Measurements from ENCODE around the gene HSF2BP. TPM values are rescaled to one million over a fixed set of nuclear protein-coding genes. Genes with fewer than 3 reads are reported as not detected.
A peak's percentile ranks its signal among the peaks of the same experiment; 100 is the strongest.

Gene HSF2BP
- total RNA-seq, 4 donors from 2014 or later: 0.35 to 0.67 TPM; not detected in 2

DNA sequence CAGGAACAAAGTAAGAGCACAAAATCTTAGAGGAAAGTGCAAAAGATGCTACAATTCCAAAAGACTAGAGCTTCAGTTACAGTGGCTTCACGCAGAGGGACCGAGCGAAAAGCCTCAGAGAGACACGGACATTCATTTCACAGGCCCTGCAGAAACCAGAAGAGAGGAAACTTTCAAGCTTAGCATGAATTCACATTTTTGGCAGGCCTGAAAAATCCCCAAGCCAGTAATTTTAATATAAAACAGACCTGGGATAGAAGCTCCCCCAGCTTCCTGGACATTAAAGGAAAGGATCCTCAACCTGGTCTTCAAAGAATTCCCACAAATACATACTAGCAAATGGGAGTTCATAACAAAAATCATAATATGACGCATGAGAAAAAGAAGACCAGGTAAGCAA, 66.2 kb downstream of the HSF2BP start:
- Histone ChIP-seq H3K4me3 (no peak overlapping the region), H3K9me3 (no peaks in the 10 kb centered on the region), H3K27ac (no peak overlapping the region), H3K4me1 (no peaks in the 10 kb centered on the region), H3K36me3 (no peaks in the 10 kb centered on the region), H3K27me3 (no peaks in the 10 kb centered on the region)
- no peak for DNase-seq
- TF ChIP-seq POLR2A (IDR thresholded peaks at IDR 0.05): no peak
- TF ChIP-seq, protein P1, sequence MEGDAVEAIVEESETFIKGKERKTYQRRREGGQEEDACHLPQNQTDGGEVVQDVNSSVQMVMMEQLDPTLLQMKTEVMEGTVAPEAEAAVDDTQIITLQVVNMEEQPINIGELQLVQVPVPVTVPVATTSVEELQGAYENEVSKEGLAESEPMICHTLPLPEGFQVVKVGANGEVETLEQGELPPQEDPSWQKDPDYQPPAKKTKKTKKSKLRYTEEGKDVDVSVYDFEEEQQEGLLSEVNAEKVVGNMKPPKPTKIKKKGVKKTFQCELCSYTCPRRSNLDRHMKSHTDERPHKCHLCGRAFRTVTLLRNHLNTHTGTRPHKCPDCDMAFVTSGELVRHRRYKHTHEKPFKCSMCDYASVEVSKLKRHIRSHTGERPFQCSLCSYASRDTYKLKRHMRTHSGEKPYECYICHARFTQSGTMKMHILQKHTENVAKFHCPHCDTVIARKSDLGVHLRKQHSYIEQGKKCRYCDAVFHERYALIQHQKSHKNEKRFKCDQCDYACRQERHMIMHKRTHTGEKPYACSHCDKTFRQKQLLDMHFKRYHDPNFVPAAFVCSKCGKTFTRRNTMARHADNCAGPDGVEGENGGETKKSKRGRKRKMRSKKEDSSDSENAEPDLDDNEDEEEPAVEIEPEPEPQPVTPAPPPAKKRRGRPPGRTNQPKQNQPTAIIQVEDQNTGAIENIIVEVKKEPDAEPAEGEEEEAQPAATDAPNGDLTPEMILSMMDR (IDR thresholded peaks at IDR 0.05): no peak

DNA sequence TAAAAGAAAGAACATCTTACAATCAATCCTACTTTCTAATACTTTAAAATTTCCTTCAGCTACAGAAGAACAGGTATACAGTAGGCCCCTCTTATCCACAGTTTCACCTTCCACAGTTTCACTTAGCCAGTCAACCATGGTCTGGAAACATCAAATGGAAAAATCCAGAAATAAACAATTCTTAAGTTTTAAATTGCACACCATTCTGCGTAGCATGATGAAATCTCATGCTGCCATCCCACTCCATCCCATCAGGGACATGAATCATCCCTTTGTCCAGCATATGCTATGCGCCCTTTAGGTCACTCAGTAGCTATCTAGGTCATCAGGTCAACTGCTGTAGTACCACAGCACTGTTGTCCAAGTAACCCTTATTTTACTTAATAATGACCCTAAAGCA, 67.7 kb downstream of the HSF2BP start:
- Histone ChIP-seq H3K27me3 (no peaks in the 10 kb centered on the region), H3K36me3 (no peaks in the 10 kb centered on the region), H3K27ac (no peak overlapping the region), H3K9me3 (no peaks in the 10 kb centered on the region), H3K4me3 (no peak overlapping the region), H3K4me1 (no peaks in the 10 kb centered on the region)
- TF ChIP-seq POLR2A (IDR thresholded peaks at IDR 0.05): no peak
- TF ChIP-seq, protein P1 (IDR thresholded peaks at IDR 0.05): no peak
- DNase-seq: no peak

DNA sequence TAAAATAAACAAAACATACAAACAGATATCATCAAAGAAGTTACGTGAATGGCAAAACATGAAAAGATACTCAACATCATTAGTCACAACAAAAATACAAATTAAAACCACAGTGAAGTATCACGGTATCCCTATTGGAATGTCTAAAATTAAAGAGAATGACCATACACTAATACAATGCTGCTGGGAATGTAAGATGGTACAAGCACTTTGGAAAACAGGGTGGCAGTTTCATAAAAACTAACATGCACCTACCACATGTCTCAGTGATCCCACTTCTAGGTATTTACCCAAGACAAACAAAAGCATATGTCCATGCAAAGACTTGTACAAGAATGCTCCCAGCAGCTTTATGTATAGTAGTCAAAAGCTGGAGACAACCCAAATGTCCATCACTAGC, 69.1 kb downstream of the HSF2BP start:
- H3K4me3 ChIP-seq: no peak overlapping the region
- no peaks in the 10 kb centered on the region for H3K27me3 ChIP-seq
- H3K9me3 ChIP-seq: no peaks in the 10 kb centered on the region
- H3K36me3 ChIP-seq: no peaks in the 10 kb centered on the region
- no peaks in the 10 kb centered on the region for H3K4me1 ChIP-seq
- no peak for TF ChIP-seq POLR2A (IDR thresholded peaks at IDR 0.05)
- TF ChIP-seq, protein P1 (IDR thresholded peaks at IDR 0.05): no peak
- DNase-seq: no peak
- H3K27ac ChIP-seq: no peak overlapping the region

DNA sequence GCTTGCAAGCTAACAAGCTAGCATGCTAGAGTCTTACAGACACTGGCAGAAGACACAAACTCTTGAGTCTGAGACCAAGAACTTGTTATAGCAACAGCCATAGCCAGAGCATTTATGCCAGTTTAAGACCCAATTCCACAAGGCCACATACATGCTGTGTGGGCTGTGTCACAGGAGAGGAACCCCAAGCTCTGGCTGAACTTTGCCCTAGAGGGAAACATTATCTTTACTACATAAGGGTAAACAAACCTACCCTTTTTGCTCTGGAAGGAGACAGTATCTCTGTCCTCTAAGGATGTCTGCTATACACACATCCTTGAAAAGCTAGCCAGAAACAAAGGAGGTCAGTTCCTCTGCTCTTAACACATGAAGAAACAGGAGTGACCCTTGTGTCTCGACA, 70.3 kb downstream of the HSF2BP start:
- Histone ChIP-seq H3K27me3 (no peaks in the 10 kb centered on the region), H3K4me3 (no peak overlapping the region), H3K9me3 (no peaks in the 10 kb centered on the region), H3K36me3 (no peaks in the 10 kb centered on the region), H3K4me1 (no peaks in the 10 kb centered on the region), H3K27ac (no peak overlapping the region)
- no peak for TF ChIP-seq POLR2A (IDR thresholded peaks at IDR 0.05)
- TF ChIP-seq, protein P1 (IDR thresholded peaks at IDR 0.05): no peak
- DNase-seq: no peak

DNA sequence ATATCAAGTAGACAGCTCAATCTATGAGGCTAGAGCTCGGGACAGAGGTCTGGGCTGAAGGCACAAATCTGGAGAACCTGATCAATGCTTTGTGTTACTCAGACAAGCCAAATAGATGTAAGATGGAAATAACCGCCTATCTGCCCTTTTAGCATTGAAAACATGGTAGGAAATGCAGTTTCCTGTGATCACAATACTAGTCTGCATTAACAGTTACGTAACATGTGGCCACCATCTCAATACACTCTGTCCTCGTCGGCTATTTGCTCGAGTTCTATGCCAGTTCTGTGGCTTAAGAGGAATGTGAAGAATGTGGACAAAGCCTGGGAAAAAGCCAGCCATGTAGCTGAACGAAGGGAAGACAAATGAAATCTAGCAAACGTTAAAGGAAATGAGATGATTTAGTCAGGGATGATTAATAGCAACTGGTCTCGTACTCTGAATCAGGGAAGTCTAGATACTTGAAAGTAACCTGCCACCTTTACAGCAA, 73.3 kb downstream of the HSF2BP start:
- DNase-seq: no peak
- H3K4me3 ChIP-seq: no peak overlapping the region
- H3K36me3 ChIP-seq: no peaks in the 10 kb centered on the region
- no peak for TF ChIP-seq POLR2A (IDR thresholded peaks at IDR 0.05)
- TF ChIP-seq, protein P1 (IDR thresholded peaks at IDR 0.05): peak in 1 of 6 experiments; percentile 5
- no peaks in the 10 kb centered on the region for H3K27me3 ChIP-seq
- peak overlapping the region in 1 of 4 donors; percentile 24 for H3K27ac ChIP-seq
- no peaks in the 10 kb centered on the region for H3K9me3 ChIP-seq
- no peaks in the 10 kb centered on the region for H3K4me1 ChIP-seq

DNA sequence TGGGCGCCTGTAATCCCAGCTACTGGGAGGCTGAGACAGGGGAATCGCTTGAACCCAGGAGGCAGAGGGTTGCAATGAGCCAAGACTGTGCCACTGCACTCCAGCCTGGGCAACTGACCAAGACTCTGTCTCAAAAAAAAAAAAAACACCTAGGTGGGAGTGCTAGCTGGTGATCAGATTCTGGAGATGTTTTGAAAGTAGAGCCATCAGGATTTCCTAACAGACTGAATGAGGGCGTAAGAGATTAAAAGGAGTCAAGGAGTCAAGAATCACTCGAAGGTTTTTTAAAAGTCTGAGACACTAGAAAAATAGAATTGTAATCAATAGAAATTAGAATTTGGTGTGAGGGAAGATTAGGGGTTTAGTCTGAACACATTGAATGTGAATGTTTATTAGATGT, 73.8 kb downstream of the HSF2BP start:
- Histone ChIP-seq H3K4me1 (no peaks in the 10 kb centered on the region), H3K4me3 (no peak overlapping the region), H3K27ac (peak overlapping the region in 1 of 4 donors; percentile 24), H3K27me3 (no peaks in the 10 kb centered on the region), H3K9me3 (no peaks in the 10 kb centered on the region), H3K36me3 (no peaks in the 10 kb centered on the region)
- TF ChIP-seq, protein P1 (IDR thresholded peaks at IDR 0.05): no peak
- no peak for TF ChIP-seq POLR2A (IDR thresholded peaks at IDR 0.05)
- DNase-seq: no peak
